Right cardiac atrium (tissue), 5 donors: ENCODE data around the gene ADAMTS16. TPM values are rescaled to one million over a fixed set of nuclear protein-coding genes. Genes with fewer than 3 reads are reported as not detected.

Experiments used
- ATAC-seq, 2 donors: fragments of 200-7000 bp; cut with Tn5 transposase; one replicate each; pipeline versions ENCODE4 v1.8.0 to v1.9.1; 2020; ENCODE audit warnings: moderate library complexity in 2 of 2, mild to moderate bottlenecking in 1 of 2
- DNase-seq, 3 donors: peaks; one replicate each; pipeline ENCODE4 v3.0.0-alpha.2; 2020
- H3K27ac ChIP-seq: one replicate; pipeline ENCODE4 v1.5.1; 2013; ENCODE audit warnings: mild to moderate bottlenecking, low read length, control low read depth, moderate library complexity
- H3K27me3 ChIP-seq: one replicate; pipeline ENCODE4 v1.6.1; 2013; ENCODE audit not compliant: control insufficient read depth, insufficient read depth
- H3K4me1 ChIP-seq: one replicate; pipeline ENCODE4 v1.6.1; 2013; ENCODE audit warnings: low read length; ENCODE audit not compliant: control insufficient read depth, insufficient read depth
- H3K4me3 ChIP-seq: one replicate; pipeline ENCODE4 v1.5.1; 2013; ENCODE audit warnings: low read length, control low read depth
- H3K9me3 ChIP-seq: one replicate; pipeline ENCODE4 v1.6.1; 2013; ENCODE audit warnings: low read length; ENCODE audit not compliant: control insufficient read depth
- WGBS: extraction: QIAGEN DNeasy Blood & Tissue Kit; methylation state at CpG from one replicate; pipeline ENCODE4 v1.1.7; 2013; 5-methylcytosine and 5-hydroxymethylcytosine counted together
- intact Hi-C, 4 donors: fragments of 100-400 bp; cut with DNase I; formaldehyde crosslinking; loops; one replicate each; pipeline versions ENCODE4 v1.11.0 to v1.14.0; 2022 to 2023
- polyA plus RNA-seq: library from polyadenylated mRNA; stranded (reverse); fragments of 200-250 nt; gene quantifications from one replicate; pipeline ENCODE4 v1.2.3, GENCODE V29; 2013
- total RNA-seq, 4 donors: library from RNA; stranded (reverse); fragmentation: NEBNext Ultra II Directional; extraction: Animal tissue kit (Norgen Biotek cat#: 25700); gene quantifications; one replicate each; pipeline ENCODE4 v1.2.1, GENCODE V29; 2021
- donor health status: healthy with polysubstance abuse.
- donor health status: DM: no; HTN: yes; CAD: no.
- donor health status: DM: no; HTN: no; CAD: no.
- donor health status: DM: no; HTN: yes; CAD: no; lungs with severe emphysema.
- donor health status: DM: yes; HTN: yes; CAD: no.

ADAMTS16 gene
- total and polyA plus RNA-seq, 5 donors: not detected

- ATAC-seq: no peak
- Histone ChIP-seq H3K4me3 (no peak overlapping the region), H3K4me1 (no peaks in the 10 kb centered on the region), H3K27ac (no peak overlapping the region), H3K27me3 (no peaks in the 10 kb centered on the region), H3K9me3 (peaks cover 7% of the 10 kb centered on the region)
- WGBS: 90% methylated on average over 18 of the region's 18 CpGs
- DNase-seq: no peak
- intact Hi-C loops: no loop called here
Observed at GRCh38 chr5:5318426-5319190, 178.5 kb downstream of the ADAMTS16 start.

- ATAC-seq (no peak), DNase-seq (no peak)
- Histone ChIP-seq H3K4me1 (no peaks in the 10 kb centered on the region), H3K4me3 (no peak overlapping the region), H3K27ac (no peak overlapping the region), H3K27me3 (no peaks in the 10 kb centered on the region), H3K9me3 (peaks cover 7% of the 10 kb centered on the region)
- 83% methylated on average over 15 of the region's 15 CpGs for WGBS
- intact Hi-C loops: no loop called here
Observed at GRCh38 chr5:5320062-5320805, 180.1 kb downstream of the ADAMTS16 start.

DNA sequence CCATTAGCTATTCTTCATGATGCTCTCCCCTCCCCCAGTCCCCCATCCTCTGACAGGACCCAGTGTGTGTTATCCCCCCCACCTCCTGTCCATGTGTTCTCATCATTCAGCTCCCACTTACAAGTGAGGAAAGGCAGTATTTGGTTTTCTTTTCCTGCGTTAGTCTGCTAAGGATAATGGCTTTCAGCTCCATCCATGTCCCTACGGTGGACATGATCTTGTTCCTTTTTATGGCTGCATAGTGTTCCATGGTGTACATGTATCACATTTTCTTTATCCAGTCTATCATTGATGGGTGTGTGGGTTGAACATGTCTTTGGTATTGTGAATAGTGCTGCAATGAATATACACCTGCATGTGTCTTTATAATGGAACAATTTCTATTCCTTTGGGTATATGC is 181.0 kb downstream of the ADAMTS16 start:
- Histone ChIP-seq H3K9me3 (peaks cover 5% of the 10 kb centered on the region), H3K27ac (no peak overlapping the region), H3K4me1 (no peaks in the 10 kb centered on the region), H3K27me3 (no peaks in the 10 kb centered on the region), H3K4me3 (no peak overlapping the region)
- 88% methylated on average over 2 of the region's 2 CpGs for WGBS
- ATAC-seq (no peak), DNase-seq (no peak)
- intact Hi-C loops: no loop called here

DNA sequence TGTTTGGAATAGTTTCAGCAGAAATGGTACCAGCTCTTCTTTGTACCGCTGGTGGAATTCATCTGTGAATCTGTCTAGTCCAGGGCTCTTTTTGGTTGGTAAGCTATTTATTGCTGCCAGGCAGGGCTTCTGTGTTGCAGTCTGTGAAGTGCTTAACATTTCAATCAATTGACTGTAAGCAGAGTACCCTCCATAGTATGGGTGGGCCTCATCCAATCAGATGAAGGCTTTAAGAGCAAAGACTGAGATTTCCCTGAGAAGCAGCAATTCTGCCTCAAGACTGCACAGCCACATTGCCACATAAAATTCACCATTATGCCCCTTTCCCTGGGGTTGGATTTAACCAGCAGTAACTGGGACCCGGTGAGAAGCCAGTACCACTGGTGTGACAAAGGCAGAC is 183.4 kb downstream of the ADAMTS16 start:
- H3K4me1 ChIP-seq: no peaks in the 10 kb centered on the region
- peaks cover 2% of the 10 kb centered on the region for H3K9me3 ChIP-seq
- intact Hi-C loops: no loop called here
- H3K27ac ChIP-seq: no peak overlapping the region
- DNase-seq (no peak), ATAC-seq (no peak)
- no peaks in the 10 kb centered on the region for H3K27me3 ChIP-seq
- WGBS: 98% methylated on average over 2 of the region's 2 CpGs
- H3K4me3 ChIP-seq: no peak overlapping the region

DNA sequence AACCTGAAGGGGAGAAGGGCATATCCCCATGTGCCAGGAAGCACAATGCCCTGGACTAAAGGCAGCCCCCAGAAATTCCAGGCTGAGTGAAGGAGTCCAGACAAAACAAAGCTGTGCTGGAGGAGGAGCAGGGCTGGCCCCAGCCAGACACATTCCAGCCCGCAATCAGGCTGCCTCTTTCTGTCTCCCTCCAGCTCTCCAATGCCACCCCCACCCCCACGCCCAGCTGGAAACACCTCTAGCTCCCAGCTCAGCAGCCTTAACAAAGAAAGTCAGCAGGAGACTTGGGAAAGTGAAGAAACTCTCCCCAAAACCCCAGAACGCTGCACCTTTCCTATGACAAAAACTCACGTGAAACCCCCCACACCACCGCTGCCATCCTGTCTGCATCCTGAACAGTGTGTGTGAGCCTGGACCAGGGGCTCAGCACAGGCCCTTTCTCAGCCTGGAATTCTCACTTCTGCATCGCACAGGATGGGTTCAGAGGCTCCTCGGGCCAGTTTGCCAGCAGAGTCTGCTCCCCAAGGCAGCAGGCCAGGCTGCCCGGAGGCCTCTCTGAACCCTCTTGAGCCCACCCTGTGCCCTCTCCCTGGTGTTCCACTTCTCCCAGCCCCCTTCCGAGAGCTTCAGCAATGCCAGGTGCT is 186.1 kb downstream of the ADAMTS16 start:
- ATAC-seq (no peak), DNase-seq (no peak)
- intact Hi-C loops: no loop called here
- H3K27me3 ChIP-seq: no peaks in the 10 kb centered on the region
- H3K4me3 ChIP-seq: no peak overlapping the region
- H3K4me1 ChIP-seq: no peaks in the 10 kb centered on the region
- WGBS: 57% methylated on average over 9 of the region's 9 CpGs
- no peak overlapping the region for H3K27ac ChIP-seq
- H3K9me3 ChIP-seq: no peaks in the 10 kb centered on the region

DNA sequence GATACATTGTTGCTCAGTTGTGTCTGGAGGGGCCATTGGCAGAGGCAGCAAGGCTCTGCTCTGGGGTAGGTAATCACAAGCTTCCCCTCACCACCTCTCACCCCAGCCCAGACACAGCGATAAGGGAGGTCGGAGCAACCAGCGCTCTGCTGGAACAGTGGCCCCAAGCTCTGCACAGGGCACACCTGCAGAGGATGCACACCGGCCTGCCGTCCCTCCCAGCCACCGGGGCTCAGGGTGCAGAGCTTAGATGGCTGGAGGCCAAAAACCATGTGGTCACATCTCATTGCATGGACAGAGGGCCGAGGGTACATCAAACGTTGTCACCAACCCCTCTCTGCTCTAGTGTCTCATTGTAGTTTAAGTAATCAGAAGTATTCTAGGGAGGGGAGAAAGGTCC is 187.0 kb downstream of the ADAMTS16 start:
- intact Hi-C loops: no loop called here
- Histone ChIP-seq H3K9me3 (no peaks in the 10 kb centered on the region), H3K27me3 (no peaks in the 10 kb centered on the region), H3K4me3 (no peak overlapping the region), H3K27ac (no peak overlapping the region), H3K4me1 (no peaks in the 10 kb centered on the region)
- ATAC-seq (no peak), DNase-seq (no peak)
- 70% methylated on average over 8 of the region's 8 CpGs for WGBS

GRCh38 chr5:5330728-5331452 is 190.8 kb downstream of the ADAMTS16 start:
- H3K9me3 ChIP-seq: no peaks in the 10 kb centered on the region
- no peaks in the 10 kb centered on the region for H3K27me3 ChIP-seq
- H3K27ac ChIP-seq: no peak overlapping the region
- no peak overlapping the region for H3K4me3 ChIP-seq
- ATAC-seq (no peak), DNase-seq (no peak)
- no peaks in the 10 kb centered on the region for H3K4me1 ChIP-seq
- 73% methylated on average over 4 of the region's 4 CpGs for WGBS
- intact Hi-C loops: no loop called here

DNA sequence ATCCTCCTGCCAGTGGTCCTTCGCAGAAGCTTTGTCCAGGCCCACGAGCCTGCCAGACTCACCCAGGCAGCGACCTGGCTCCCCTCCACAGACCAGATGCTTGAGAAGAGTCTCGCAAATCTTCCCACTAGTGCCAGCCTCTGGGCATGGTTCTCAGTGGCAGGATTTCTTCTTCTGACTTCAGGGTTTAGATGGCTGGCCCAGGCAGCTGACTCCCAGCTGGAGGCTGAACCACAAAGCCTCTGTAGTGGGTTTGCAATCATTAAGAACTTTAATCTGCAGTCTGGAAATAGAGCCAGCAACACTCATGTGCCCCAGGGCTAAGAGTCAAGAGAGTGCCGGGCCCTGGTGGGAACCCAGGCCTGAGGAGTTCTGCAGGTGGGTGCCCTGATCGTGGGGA is 191.7 kb downstream of the ADAMTS16 start:
- WGBS: 84% methylated on average over 6 of the region's 6 CpGs
- ATAC-seq: no peak

GRCh38 chr5:5332287-5332686 is 192.2 kb downstream of the ADAMTS16 start:
- WGBS: 83% methylated on average over 4 of the region's 4 CpGs
- Histone ChIP-seq H3K4me3 (no peak overlapping the region), H3K27me3 (no peaks in the 10 kb centered on the region), H3K9me3 (no peaks in the 10 kb centered on the region), H3K27ac (no peak overlapping the region), H3K4me1 (no peaks in the 10 kb centered on the region)
- ATAC-seq (no peak), DNase-seq (no peak)
- intact Hi-C loops: no loop called here

More for the DNA sequence above, 191.7 kb downstream of the ADAMTS16 start:
- Histone ChIP-seq H3K4me1 (no peaks in the 10 kb centered on the region), H3K9me3 (no peaks in the 10 kb centered on the region), H3K27ac (no peak overlapping the region), H3K4me3 (no peak overlapping the region), H3K27me3 (no peaks in the 10 kb centered on the region)
- no peak for DNase-seq
- intact Hi-C loops: no loop called here

- ATAC-seq: no peak
- intact Hi-C loops: no loop called here
- Histone ChIP-seq H3K27me3 (no peaks in the 10 kb centered on the region), H3K4me1 (no peaks in the 10 kb centered on the region), H3K9me3 (no peaks in the 10 kb centered on the region), H3K4me3 (no peak overlapping the region), H3K27ac (no peak overlapping the region)
- DNase-seq: no peak
Observed at GRCh38 chr5:5335107-5335506, 195.0 kb downstream of the ADAMTS16 start.
